NCI-H446 (cell line): Measurements from ENCODE around the gene SLIT3.

Experiments used
- DNase-seq, 2 experiments: peaks; one replicate each; lab custom pipeline; 2025; lab: John Stamatoyannopoulos, UW

The SLIT3 gene

DNA sequence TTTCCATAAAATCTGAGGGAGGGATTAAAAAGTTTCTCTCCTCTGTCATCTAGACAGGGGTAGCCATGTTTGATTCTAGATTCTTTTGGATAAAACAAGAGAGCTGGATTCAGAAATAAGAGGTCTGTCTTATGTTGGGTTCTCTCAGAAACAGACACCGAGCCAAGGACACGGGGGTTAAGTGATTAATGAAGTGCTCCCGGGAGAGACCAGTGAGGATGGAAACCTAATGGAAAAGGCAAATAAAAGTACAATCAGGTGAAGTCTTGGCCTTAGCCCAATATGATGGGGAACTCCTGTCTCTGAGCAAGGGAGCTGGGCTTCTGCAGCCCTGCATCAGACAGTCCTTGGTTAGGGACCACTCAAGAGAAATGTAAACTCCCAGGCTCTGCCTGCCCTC lies 413.0 kb downstream of the SLIT3 start:
- no peak for DNase-seq

DNA sequence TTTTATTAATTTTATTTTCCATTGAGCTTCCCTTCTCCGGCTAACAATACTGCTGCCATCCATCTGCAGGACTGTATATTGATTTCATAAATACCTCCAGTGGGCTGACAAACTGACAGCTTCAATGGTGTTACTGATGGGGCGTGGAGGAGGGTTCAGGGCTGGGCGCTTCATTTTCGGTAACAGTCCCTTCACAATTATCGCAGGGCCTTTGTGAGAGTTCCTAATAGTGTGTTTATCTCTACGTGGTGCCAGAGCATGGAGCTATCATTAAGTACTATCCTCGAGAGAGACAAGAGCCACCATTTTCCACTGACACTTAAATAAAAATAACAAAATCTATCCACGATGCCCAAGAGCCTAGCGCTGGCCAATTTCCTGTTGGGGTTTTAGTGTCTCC lies 414.8 kb downstream of the SLIT3 start:
- DNase-seq = no peak

DNA sequence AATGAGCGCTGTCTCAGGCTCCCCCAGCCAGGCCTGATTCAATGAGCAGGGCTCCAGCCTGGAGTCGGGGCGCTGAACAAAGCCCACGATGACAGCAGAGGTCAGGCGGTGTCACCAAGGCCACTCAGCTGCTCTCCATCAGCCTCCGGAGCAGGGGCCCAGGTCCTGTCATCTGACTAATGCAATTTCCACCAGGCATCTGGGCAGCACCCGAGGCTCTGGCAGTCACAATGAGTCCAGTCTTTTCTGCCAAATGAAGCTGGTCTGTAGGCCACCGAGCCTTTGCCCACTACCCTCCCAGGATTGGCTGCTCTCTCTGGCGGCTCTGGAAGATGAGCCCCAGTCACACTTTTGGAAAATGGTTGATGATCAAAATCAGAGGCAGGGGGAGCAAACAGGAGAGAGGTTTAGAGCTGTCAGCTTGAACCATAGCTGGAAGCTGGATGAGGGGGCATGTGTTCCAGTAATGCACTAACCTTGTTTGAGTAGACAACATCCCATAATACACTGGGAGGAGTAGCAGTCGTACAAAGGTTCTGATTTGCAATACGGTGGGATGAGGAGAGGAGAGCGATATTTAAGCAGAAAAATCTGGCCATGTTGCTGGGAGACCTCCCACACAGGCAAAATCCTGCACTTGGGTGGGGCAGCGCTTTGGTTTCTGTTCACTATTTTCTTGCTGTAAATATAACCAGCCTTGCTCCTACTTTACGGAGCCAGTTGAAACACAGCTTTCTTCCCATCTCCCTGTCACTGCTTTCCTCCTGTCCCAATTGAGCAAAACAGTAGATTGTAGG lies 415.4 kb downstream of the SLIT3 start:
- no peak for DNase-seq

DNA sequence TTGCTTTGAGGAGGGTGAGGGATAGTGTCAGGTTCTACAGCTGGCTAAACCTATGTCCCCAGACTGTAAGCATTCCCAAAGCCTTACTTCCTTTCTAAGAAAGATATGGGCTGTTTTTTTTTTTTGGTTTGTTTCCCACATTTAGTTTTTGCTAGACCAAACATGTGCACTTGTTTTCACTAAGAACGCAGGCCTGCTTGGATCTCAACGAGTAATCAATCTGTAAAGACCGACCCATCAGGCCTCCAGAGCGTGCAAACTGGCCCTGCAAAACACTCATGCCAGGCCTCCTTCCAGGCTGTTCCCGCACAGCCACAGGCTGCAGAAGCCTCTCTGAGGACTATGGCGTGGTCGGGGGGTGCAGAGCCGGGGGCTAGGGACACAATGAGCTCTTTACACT lies 416.9 kb downstream of the SLIT3 start:
- no peak for DNase-seq

DNA sequence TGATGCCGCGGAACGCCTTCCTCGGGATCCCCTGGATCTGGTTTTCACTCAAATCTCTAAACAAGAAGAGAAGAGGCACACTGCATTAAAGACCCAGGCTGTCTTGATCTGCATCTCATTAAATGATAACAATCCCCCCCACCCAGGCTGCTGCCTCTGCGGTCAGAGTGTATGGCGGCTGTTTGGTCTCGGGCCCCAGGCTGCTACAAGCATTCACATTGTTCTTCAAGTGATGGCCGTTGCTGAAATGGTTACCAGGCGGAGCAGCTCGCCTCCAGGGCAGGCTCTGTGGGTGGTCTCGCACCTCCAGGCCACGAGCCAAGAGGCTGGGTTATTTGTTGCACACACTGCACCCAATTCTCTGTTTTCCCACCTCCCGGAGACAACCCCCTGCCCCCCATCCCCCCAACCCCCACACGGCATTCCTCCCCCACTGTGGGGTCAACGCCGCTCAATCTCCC lies 417.6 kb downstream of the SLIT3 start:
- no peak for DNase-seq

DNA sequence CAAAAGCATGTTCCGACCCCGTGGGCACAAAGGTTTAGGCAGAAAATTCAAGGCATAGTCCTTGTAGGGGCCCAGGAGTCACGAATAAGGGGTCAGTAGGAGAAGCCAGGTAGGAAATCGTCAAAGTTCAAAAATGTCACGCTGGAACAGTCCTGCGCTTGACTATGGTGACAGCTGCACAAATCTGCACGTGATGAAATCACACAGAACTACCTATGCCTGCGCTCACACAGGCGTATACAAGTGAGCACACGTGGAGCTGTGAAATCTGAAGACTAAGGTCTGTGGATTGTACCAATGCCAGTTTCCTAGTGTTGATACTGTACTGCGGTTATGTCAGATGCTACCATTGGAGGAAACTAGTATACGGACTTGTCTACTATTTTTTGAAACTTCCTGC lies 418.7 kb downstream of the SLIT3 start:
- DNase-seq = no peak

DNA sequence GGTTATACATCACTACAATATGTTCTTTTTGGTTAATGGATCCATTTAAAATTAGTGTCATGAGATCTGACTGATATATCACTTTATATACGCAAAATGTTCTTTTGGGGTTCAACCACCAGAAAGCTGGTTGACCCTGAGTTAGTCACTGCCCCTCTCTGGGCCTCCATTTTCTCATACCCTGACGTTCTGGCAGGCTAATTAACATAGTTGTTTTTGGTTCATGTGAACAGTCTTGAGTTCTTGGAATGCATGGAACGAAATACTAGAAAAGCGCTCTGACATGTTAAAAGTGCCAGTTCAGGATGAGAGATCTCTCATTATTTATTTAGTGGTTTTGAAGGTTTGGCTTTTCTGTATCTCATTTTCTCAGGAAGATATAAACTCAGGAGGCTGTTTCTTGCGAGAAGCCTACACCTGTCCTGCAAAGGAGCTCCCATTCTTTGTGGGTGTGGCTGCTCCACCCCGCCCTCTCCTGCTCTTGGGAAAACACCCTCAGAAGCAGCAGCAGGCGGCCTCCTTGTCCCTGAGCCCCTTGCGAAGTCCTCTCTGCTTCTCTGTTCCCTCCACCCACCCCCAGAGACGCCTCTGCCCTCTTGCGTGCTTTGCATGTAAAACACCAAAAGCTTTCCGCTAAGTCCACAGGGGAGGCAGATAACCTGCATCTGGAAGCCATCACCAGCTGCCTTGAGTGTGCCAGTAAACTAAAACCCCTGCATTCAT lies 419.4 kb downstream of the SLIT3 start:
- DNase-seq = no peak

DNA sequence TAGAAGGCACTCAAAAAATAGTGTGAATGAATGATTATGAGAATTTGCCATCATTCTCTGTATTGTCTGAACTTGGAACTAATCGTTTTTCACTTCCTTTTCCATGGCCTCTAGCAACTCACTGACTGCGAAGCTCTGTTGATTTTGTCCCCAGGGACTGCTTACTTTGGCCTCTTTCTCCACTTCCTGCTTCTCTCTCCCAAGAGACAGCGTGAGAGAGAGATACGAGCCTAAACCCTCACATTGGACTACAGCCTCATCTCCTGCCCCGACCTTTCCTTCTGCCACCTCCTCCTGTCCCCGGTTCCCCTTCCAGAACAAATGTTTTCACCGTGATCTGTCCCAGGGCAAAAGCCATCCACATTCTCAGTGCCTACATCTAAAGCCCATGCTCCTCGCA lies 421.0 kb downstream of the SLIT3 start:
- DNase-seq = no peak

DNA sequence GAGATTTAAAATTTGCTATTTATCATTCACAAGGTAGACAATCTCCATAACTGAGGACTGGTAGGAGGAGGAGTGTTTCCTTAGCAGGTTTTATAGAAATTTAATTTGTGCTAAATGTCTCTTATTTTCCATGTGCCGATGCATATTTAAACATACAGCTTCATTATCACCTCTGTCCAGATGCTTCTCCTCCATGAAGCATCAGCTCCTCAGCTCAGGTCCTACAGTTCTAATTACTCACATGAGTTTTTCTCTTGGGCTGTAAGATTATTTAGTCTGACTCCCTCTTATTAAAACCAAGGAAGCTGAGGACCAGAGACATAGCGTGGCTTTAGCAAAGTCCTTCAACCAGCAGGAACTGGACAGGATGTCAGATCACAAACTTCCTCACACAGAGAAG lies 421.6 kb downstream of the SLIT3 start:
- no peak for DNase-seq

DNA sequence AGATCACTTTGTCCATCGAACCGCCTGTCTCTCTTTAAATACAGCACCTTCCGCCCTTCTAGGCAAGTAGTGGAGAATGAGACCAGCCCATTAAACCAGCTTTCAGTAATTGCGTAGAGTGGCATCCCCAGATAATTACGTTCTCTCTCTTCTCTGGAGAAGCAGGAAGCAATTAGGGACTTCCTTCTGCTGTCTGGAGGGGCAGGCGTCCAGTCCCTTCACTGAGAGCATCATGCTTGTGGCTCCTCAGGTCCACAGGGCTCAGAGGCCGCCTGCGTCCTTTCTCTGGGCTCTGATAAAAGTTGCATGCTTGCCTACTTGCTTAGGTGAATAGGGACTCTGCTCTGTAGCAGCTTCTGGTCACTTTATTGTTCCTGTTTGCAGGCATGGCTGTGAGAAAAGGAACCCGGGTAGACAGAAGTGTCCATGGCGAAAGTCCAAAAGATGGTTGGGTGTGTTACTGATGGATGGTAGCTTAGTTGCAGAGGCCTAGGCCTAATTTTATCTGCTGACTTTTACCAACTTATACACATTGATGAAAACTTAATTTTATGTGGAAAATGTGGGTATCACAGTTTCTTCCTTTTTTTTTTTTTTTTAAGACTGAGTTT lies 422.7 kb downstream of the SLIT3 start:
- DNase-seq = no peak

DNA sequence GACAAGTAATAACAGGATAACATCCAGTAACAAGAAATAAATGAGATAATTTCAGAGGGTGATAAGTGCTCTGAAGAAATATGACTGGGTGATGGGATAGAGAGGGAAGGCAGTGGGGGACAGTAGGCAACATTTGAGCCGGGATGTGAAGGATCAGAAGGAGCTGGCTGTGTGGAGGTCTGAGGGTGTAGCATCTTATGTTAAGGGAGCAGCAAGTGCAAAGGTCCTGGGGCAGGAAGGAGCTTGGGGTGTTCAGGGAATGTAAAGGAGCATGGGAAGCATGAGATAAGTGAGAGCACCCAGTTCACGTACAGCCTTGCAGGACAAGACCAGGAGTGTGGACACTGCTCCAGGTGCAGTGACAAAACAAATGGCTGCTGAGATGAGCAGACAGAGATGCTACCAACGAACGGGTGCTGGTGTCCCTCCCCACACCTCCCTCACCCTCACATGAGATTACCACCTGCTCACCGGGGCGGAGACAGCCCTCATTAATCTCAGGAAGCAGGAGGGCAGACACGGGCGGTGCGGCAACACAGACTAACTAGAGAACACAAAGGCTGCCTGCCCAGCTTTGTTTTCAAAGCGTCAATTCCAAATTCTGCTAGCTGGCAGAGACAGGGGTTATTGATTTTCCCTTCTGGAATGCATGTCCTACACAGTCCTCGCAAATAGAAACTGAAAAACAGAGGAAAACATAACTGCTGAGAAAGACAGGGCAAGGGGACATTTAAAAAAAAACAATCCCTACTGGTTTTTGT lies 423.6 kb downstream of the SLIT3 start:
- no peak for DNase-seq

DNA sequence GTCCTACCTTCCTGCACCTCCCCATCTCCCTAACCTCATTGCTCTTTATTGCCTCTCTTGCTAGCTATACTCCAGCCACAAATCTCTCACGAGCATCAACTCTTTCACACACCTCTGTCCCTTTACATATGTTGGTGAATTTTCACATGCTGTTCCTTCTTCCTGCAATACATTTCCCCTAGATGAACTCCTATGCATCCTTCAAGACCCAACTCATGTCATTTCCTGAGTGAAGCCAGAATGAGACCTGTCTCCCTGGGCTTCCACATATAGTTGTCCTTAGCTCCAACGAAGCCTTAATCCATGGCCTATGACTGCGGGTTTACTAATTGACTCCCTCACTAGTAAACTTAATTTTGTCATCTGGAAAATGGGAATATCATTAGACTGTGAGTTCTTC lies 424.5 kb downstream of the SLIT3 start:
- DNase-seq = no peak

DNA sequence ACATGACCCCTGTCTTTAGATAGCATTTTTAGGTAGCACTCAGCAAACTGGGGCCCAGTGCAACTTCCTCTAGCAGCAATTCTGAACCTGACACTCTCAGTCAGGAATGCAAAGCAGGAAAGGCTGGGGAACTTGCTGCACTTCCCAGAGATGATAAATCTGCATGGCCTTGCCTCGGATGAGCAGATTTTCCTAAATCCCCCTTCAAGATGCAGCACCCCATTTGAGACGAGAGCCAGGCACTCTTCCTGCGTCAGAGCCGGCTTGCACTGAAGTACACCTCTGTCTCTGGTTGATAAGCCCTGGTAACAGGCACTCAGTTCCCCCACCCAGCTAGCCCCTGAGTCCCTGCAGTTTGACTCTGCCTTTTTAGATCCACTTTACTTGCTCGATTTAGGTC lies 425.1 kb downstream of the SLIT3 start:
- no peak for DNase-seq

DNA sequence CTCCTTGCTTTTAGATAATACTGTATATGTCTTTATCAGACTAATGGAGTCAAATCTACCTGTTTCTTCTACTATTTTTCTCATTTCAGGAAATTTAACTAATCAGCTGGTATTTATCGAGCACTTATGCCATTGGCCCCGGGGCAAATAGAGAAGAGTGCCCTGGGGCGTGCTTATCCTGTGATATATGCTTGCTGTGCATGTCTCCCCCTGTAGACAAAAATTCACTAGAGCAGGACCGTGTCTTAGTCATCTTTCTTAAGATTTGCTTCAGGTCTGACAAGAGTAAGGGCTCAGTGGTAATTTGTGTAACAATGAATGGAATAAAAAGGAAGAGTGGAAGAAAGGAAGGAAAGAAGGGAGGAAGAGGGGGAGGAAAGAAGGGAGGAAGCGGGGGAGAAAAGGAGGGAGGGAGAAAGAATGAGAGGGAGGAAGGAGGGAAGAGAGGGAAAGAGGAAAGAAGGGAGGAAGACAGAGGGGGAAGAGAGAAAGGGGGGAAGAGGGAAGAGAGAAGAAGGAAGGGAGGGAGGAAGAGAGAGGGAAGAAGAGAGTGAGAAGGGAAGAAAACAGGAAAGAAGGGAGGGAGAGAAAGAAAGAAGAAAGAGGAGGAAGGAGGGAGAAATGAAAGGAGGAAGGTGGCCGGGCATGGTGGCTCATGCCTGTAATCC lies 426.1 kb downstream of the SLIT3 start:
- no peak for DNase-seq

DNA sequence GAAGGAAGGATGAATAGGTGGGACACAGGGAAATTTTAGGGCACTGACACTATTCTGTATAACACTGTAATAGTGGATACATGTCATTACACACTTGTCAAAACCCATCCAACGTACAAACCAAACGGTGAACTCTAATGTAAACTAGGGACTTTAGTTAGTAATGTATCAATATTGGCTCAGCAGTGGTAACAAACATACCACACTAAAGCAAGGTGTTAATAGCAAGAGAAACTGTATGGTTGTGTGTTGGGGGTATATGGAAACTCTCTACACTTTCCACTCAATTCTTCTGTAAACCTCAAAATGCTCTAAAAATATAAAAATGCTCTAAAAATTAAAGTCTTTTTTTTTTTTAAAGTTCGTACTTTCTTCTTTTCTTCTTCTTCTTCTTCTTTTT lies 428.7 kb downstream of the SLIT3 start:
- DNase-seq = no peak

DNA sequence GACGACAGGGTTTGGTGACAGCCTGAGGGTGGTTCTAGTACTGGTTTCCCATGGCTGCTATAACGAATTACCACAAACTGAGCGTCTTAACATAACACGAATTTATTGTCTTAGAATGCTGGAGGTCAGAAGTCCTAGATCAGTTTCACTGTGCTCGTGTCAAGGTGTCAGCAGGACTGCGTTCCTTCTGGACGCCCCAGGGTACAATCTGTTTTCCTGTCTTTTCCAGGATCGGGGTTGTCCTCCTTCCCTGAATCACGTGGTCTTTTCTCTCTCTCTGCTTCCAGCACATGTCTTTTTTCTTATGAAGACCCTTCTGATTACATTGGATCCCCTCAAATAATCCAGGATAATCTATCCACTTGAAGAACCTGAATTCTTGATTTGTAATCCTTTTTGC lies 430.0 kb downstream of the SLIT3 start:
- no peak for DNase-seq

DNA sequence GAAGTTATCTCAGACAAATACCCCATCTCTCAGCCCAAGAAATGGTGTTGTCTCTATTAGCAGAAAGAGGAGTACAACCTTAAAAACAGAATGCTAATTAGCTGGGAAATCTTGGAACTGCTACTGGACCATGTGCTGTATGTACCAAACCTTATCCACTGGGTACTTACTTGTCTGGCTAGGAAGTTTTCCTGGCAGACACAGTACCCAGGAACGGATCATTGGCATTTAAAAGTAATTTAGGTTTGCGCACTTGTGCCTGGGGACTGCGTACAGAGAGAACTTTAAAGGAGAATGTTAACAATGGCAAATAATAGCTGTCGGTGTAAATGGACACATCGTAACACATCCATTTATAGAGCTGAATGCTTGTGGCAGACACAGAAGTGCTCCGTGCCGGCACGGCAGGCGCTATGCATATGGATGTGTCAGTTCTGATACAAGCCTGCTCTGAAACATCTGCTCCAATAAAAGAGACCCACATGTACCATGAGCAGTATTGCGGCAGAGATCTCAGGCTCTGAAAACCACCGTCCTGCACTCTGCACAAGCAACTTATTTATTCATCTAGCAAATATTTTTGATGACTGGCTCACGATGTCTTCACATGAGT lies 431.2 kb downstream of the SLIT3 start:
- no peak for DNase-seq

DNA sequence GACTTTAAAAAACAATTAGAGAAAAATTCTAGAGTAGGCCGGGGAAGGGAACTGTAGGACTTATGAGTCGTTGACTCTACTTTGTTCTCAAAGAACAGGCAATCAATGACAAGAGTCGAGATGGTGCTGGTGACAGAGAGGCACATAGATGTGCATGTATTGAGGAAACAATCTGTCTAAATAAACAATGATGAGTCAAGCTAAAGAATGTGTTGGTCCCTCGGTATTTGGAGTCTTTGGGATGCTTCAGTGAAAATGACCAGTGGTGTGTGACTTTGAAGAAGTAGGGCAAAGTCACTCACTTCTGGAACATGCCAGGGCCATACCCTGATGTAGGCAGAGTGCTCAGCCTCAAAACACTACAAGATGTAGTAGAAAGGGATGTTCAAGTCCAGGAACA lies 433.7 kb downstream of the SLIT3 start:
- DNase-seq = no peak

DNA sequence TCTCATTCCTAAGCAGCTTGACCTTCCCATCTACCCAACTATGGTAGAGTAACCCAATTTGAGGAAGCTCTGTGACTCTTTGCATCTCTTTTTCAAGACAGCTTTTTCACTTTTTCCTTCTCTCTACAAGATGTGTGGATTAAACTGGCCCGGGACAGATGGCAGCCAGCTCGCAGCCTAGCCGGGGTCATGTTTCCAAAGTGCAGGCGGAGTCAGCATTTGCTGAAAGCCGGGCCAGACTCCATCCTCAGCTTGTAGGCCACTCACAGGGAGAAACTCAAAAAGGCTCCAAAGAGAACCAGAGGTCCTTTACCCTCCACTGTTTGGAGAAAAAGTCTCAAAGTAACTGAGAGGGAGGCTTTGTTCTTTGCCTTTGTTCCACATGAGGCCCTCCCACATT lies 435.0 kb downstream of the SLIT3 start:
- no peak for DNase-seq

DNA sequence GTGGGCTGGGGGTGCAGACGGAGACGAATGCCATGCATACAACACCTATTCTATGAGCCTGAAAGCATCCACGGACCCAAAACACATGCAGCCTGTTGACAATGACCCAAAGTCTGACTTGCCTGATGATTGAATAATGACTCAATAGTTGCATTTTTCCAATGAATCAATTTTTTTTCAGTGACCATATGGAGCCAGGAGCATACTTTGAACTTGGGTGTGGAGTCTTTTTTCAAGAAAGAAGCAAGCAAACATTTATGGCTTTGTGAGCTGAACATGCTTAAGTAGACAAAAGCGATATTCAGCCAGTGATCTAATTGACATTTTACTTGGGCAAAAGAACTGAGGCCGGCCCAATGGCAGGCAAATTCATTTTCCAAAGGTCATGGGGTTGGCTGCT lies 437.9 kb downstream of the SLIT3 start:
- no peak for DNase-seq

DNA sequence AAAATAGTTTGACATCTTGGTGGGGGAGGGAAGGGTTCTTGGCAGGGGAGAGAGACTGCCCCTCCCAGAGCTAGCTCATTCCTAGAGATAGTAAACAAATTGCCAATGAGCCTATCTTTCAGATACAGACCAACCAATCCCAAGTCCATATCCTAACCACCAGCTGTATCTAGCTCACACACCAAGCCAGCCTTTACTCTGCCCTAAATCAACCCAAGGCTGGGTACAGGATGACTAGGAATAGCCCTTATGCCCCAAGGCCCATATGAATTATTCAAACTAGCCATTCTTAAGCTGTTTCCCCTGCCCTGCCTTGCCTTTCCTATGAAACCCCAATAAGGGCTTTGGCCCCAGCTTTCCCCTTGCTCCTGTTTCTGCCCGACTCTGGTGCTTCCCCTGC lies 440.4 kb downstream of the SLIT3 start:
- DNase-seq = no peak

DNA sequence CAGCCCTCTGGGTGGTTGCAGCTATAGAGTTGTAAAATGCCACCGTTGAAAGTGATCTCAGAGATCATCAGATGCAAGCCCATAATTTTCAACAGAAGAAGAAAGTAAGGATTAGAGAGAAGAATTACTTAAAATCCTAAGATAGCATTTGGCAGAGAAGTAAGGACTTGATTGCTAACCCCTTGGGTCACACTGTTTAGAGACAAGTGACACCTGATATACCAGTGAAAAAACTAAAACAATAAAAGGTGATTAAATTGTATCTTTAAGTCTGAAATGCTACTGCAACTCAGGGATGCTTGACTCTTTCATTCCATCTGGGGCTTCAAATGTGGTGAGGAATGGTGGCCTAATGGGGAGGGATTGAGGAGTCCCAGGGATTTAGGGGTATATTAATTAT lies 440.9 kb downstream of the SLIT3 start:
- DNase-seq = no peak
